ENCODE data around the gene EIF3L. TPM values are rescaled to one million over a fixed set of nuclear protein-coding genes. Genes with fewer than 3 reads are reported as not detected.

EIF3L gene
- total and polyA plus RNA-seq, 2 donors (not counting 3 experiments of a cell fraction or from before 2014, with no cell fraction given), result 479 to 601 TPM

DNA sequence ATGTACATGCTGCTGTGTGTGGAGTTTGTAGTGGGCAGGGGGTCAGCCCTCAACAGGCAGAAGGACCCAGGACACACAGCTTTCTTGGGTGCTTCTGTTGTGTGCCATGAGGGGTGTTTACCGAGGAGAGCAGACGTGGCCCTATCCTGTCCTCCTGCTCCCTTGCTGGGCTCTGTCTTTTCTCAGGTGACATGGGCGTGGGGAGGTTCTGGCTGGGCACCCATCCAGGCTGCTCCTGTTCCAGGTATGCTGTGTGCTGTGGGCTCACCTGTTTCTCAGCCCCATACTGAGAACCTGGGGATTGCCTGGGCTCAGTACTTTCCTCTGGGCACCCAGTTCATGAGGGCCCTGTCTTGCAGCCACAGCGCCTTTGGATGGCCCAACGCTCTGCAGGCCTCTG, 80.2 kb downstream of the EIF3L start:
- Histone ChIP-seq H3K4me2 (ENCODE audit: insufficient read depth, low read length) (no peak overlapping the region), H2AFZ (ENCODE audit: low read depth, low read length) (no peak overlapping the region), H3K9me3 (replicated peaks; ENCODE audit: control insufficient read depth, insufficient read depth, low read length) (no peaks in the 10 kb centered on the region), H3K79me2 (ENCODE audit: control insufficient read depth, insufficient read depth, low read length) (no peaks in the 10 kb centered on the region), H3K27ac (ENCODE audit: insufficient read depth, low read depth, low read length) (no peak overlapping the region), H4K20me1 (replicated peaks; ENCODE audit: control insufficient read depth, extremely low read depth, insufficient read depth, low read length) (no peaks in the 10 kb centered on the region), H3K4me3 (replicated peaks in 1 of 3; ENCODE audit: insufficient read depth in 1 of 3, low read depth in 1 of 3, low read length in 3 of 3) (no peak overlapping the region), H3K4me1 (ENCODE audit: control insufficient read depth, extremely low read depth, insufficient read depth, low read length) (peaks cover 29% of the 10 kb centered on the region), H3K36me3 (ENCODE audit: control insufficient read depth in 2 of 2, extremely low read depth in 1 of 2, insufficient read depth in 2 of 2, low read length in 2 of 2) (peaks cover 5 to 36% of the 10 kb centered on the region in 2 experiments), H3K9ac (replicated peaks; ENCODE audit: extremely low read depth, insufficient read depth, low read length) (no peak overlapping the region), H3K27me3 (ENCODE audit: control insufficient read depth in 2 of 2, insufficient read depth in 2 of 2, low read length in 2 of 2) (no peaks in the 10 kb centered on the region), H3K9me1 (replicated peaks; ENCODE audit: control insufficient read depth, extremely low read depth, insufficient read depth, low read length) (no peaks in the 10 kb centered on the region)
- DNase-seq (ENCODE audit: low read depth, low spot score) (no peak), FAIRE-seq (no peak)
- ChIA-PET POLR2A (no interaction called here), CTCF (interaction anchor here (1.9 to 2.2 kb wide), 2 partner anchors 42 to 66 kb away, joined by 4 to 5 read pairs; no protein-coding TSS in a partner anchor)
- intact Hi-C loops (cut with micrococcal nuclease) (no loop called here), dilution Hi-C loops (cut with MboI; ENCODE audit: extremely low pct_ligation_motif_present, low sequenced_read_pairs) (no loop called here)
- BruUV-seq (replicated peaks), result no TSS peak
- TF ChIP-seq, protein P1, sequence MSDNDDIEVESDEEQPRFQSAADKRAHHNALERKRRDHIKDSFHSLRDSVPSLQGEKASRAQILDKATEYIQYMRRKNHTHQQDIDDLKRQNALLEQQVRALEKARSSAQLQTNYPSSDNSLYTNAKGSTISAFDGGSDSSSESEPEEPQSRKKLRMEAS (IDR thresholded peaks at IDR 0.05; ENCODE audit: insufficient read depth, insufficient read length), result no peak
- TF ChIP-seq GATA2 (IDR thresholded peaks at IDR 0.05; ENCODE audit: insufficient read depth, insufficient read length, low read depth, low read length) (no peak), JUN (IDR thresholded peaks at IDR 0.05; ENCODE audit: borderline replicate concordance, insufficient read depth, insufficient read length, low read depth) (no peak), POLR2A (IDR thresholded peaks at IDR 0.05; ENCODE audit: low read depth, low read length) (no peak), POLR2AphosphoS5 (IDR thresholded peaks at IDR 0.05; ENCODE audit: insufficient read depth, low read depth, low read length) (no peak), EZH2 (IDR thresholded peaks at IDR 0.05; ENCODE audit: borderline replicate concordance, low read depth, low read length, severe bottlenecking) (no peak), MYC (IDR thresholded peaks at IDR 0.05; ENCODE audit: low read depth, low read length) (no peak), FOS (IDR thresholded peaks at IDR 0.05; ENCODE audit: borderline replicate concordance, insufficient read depth, low read length) (no peak)
- TF ChIP-seq, protein P2, sequence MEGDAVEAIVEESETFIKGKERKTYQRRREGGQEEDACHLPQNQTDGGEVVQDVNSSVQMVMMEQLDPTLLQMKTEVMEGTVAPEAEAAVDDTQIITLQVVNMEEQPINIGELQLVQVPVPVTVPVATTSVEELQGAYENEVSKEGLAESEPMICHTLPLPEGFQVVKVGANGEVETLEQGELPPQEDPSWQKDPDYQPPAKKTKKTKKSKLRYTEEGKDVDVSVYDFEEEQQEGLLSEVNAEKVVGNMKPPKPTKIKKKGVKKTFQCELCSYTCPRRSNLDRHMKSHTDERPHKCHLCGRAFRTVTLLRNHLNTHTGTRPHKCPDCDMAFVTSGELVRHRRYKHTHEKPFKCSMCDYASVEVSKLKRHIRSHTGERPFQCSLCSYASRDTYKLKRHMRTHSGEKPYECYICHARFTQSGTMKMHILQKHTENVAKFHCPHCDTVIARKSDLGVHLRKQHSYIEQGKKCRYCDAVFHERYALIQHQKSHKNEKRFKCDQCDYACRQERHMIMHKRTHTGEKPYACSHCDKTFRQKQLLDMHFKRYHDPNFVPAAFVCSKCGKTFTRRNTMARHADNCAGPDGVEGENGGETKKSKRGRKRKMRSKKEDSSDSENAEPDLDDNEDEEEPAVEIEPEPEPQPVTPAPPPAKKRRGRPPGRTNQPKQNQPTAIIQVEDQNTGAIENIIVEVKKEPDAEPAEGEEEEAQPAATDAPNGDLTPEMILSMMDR (IDR thresholded peaks at IDR 0.05; ENCODE audit: extremely low read depth in 1 of 2, insufficient read depth in 1 of 2, low read depth in 1 of 2, low read length in 2 of 2), result no peak

Measured in endothelial cell of umbilical vein (primary cell).